ENCODE measurements around the gene CDC42EP3.

CDC42EP3 gene

GRCh38 chr2:37706334-37707183 lies 35.1 kb upstream of the CDC42EP3 start:
- Histone ChIP-seq H3K4me3 (ENCODE audit: low read depth, low read length) (no peak overlapping the region), H3K9me3 (ENCODE audit: severe bottlenecking) (peaks cover 2% of the 10 kb centered on the region), H3K27ac (no peak overlapping the region)

GRCh38 chr2:37705191-37705590 lies 33.7 kb upstream of the CDC42EP3 start:
- peaks cover 4% of the 10 kb centered on the region for H3K9me3 ChIP-seq (ENCODE audit: severe bottlenecking)
- DNase-seq = no peak
- no peak overlapping the region for H3K27ac ChIP-seq
- no peaks in the 10 kb centered on the region for H3K27me3 ChIP-seq (ENCODE audit: insufficient read depth, low read depth, severe bottlenecking)
- TF ChIP-seq CTCF (IDR thresholded peaks at IDR 0.05; ENCODE audit: low read depth, low read length) = no peak
- no peaks in the 10 kb centered on the region for H3K36me3 ChIP-seq
- no peak overlapping the region for H3K4me3 ChIP-seq (ENCODE audit: low read depth, low read length)

More at GRCh38 chr2:37706334-37707183, 35.1 kb upstream of the CDC42EP3 start:
- Histone ChIP-seq H3K27me3 (ENCODE audit: insufficient read depth, low read depth, severe bottlenecking) (no peaks in the 10 kb centered on the region), H3K36me3 (no peaks in the 10 kb centered on the region)
- no peak for DNase-seq
- TF ChIP-seq CTCF (IDR thresholded peaks at IDR 0.05; ENCODE audit: low read depth, low read length) = no peak

- no peak for TF ChIP-seq CTCF (IDR thresholded peaks at IDR 0.05; ENCODE audit: low read depth, low read length)
- Histone ChIP-seq H3K27ac (no peak overlapping the region), H3K36me3 (no peaks in the 10 kb centered on the region), H3K27me3 (ENCODE audit: insufficient read depth, low read depth, severe bottlenecking) (no peaks in the 10 kb centered on the region), H3K9me3 (ENCODE audit: severe bottlenecking) (peaks cover 4% of the 10 kb centered on the region), H3K4me3 (ENCODE audit: low read depth, low read length) (no peak overlapping the region)
- no peak for DNase-seq
Measured at GRCh38 chr2:37698931-37699481, 27.6 kb upstream of the CDC42EP3 start.

- no peak for DNase-seq
- H3K9me3 ChIP-seq (ENCODE audit: severe bottlenecking) = peaks cover 7% of the 10 kb centered on the region
- H3K27me3 ChIP-seq (ENCODE audit: insufficient read depth, low read depth, severe bottlenecking) = no peaks in the 10 kb centered on the region
- H3K36me3 ChIP-seq = no peaks in the 10 kb centered on the region
- no peak overlapping the region for H3K27ac ChIP-seq
- TF ChIP-seq CTCF (IDR thresholded peaks at IDR 0.05; ENCODE audit: low read depth, low read length) = no peak
- no peak overlapping the region for H3K4me3 ChIP-seq (ENCODE audit: low read depth, low read length)
Measured at GRCh38 chr2:37695336-37695735, 23.9 kb upstream of the CDC42EP3 start.

- H3K36me3 ChIP-seq = no peaks in the 10 kb centered on the region
- no peak for TF ChIP-seq CTCF (IDR thresholded peaks at IDR 0.05; ENCODE audit: low read depth, low read length)
- H3K27ac ChIP-seq = no peak overlapping the region
- H3K9me3 ChIP-seq (ENCODE audit: severe bottlenecking) = peaks cover 7% of the 10 kb centered on the region
- no peaks in the 10 kb centered on the region for H3K27me3 ChIP-seq (ENCODE audit: insufficient read depth, low read depth, severe bottlenecking)
- no peak for DNase-seq
- H3K4me3 ChIP-seq (ENCODE audit: low read depth, low read length) = no peak overlapping the region
Measured at GRCh38 chr2:37692711-37693110, 21.3 kb upstream of the CDC42EP3 start.
